ENCODE results near the gene QSOX2. TPM values are rescaled to one million over a fixed set of nuclear protein-coding genes. Genes with fewer than 3 reads are reported as not detected.
"Not testable (repeated sequence)": the region's sequence is repeated elsewhere in the genome, so short reads cannot be mapped to it uniquely, and the experiment has no call there.

Gene QSOX2
- total RNA-seq, 1 donor: 7.1 TPM

GRCh38 chr9:136268735-136269134, 23.1 kb upstream of the QSOX2 start:
- no peak overlapping the region for H3K4me3 ChIP-seq (ENCODE audit: low read depth, low read length)
- DNase-seq (ENCODE audit: low read depth): no peak
- TF ChIP-seq, protein P1, sequence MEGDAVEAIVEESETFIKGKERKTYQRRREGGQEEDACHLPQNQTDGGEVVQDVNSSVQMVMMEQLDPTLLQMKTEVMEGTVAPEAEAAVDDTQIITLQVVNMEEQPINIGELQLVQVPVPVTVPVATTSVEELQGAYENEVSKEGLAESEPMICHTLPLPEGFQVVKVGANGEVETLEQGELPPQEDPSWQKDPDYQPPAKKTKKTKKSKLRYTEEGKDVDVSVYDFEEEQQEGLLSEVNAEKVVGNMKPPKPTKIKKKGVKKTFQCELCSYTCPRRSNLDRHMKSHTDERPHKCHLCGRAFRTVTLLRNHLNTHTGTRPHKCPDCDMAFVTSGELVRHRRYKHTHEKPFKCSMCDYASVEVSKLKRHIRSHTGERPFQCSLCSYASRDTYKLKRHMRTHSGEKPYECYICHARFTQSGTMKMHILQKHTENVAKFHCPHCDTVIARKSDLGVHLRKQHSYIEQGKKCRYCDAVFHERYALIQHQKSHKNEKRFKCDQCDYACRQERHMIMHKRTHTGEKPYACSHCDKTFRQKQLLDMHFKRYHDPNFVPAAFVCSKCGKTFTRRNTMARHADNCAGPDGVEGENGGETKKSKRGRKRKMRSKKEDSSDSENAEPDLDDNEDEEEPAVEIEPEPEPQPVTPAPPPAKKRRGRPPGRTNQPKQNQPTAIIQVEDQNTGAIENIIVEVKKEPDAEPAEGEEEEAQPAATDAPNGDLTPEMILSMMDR (IDR thresholded peaks at IDR 0.05; ENCODE audit: insufficient read depth, low read length): no peak

DNA sequence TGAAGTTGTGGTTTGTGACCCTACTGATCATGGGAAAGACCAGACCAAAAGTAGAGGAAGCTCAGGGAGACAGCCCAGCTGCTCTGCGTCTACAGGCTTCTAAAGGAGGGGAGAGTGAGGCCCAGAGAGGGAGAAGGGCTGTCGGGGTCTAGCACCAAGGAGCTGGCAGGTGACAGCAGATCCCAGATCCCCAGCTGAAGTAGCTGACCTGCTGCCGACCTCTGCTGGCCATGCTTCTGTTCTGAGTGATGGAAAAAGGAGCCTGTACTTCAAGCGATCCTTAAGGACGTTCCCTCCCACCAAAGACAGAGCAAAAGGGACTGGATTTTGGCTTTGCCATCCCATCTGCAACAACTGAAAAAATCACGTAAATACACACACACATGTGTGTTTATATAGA, 22.7 kb upstream of the QSOX2 start:
- DNase-seq (ENCODE audit: low read depth): peak; percentile 11
- H3K4me3 ChIP-seq (ENCODE audit: low read depth, low read length): no peak overlapping the region
- TF ChIP-seq, protein P1 (IDR thresholded peaks at IDR 0.05; ENCODE audit: insufficient read depth, low read length): no peak

- peak overlapping the region; percentile 59 for H3K4me3 ChIP-seq (ENCODE audit: low read depth, low read length)
- DNase-seq (ENCODE audit: low read depth): peak; percentile 85
- TF ChIP-seq, protein P1 (IDR thresholded peaks at IDR 0.05; ENCODE audit: insufficient read depth, low read length): peak; percentile 44
Measured at GRCh38 chr9:136267261-136268111, 21.9 kb upstream of the QSOX2 start.

DNA sequence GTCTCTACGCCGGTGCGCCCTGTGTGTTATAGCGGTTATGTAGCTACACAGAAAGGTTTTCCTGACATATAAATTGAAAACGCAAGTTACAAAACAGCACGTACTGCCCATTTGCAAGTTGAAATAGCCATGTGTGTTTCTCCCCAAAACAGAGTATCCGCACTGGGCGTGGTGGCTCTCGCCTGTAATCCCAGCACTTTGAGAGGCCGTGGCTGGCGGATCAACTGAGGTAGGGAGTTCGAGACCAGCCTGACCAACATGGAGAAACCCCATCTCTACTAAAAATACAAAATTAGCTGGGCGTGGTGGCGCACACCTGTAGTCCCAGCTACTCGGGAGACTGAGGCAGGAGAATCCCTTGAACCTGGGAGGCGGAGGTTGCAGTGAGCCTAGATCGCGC, 21.0 kb upstream of the QSOX2 start:
- DNase-seq (ENCODE audit: low read depth); H3K4me3 ChIP-seq (ENCODE audit: low read depth, low read length): not testable (repeated sequence)

- TF ChIP-seq, protein P1 (IDR thresholded peaks at IDR 0.05; ENCODE audit: insufficient read depth, low read length): no peak
- no peak overlapping the region for H3K4me3 ChIP-seq (ENCODE audit: low read depth, low read length)
- no peak for DNase-seq (ENCODE audit: low read depth)
Measured at GRCh38 chr9:136265561-136266355, 20.1 kb upstream of the QSOX2 start.

- no peak for DNase-seq (ENCODE audit: low read depth)
- no peak overlapping the region for H3K4me3 ChIP-seq (ENCODE audit: low read depth, low read length)
- TF ChIP-seq, protein P1 (IDR thresholded peaks at IDR 0.05; ENCODE audit: insufficient read depth, low read length): no peak
Measured at GRCh38 chr9:136264441-136265405, 19.1 kb upstream of the QSOX2 start.
